ENCODE data around the gene PNMA6E. TPM values are rescaled to one million over a fixed set of nuclear protein-coding genes. Genes with fewer than 3 reads are reported as not detected.

Gene PNMA6E
- total RNA-seq, 2 experiments from 2014 or later: not detected

DNA sequence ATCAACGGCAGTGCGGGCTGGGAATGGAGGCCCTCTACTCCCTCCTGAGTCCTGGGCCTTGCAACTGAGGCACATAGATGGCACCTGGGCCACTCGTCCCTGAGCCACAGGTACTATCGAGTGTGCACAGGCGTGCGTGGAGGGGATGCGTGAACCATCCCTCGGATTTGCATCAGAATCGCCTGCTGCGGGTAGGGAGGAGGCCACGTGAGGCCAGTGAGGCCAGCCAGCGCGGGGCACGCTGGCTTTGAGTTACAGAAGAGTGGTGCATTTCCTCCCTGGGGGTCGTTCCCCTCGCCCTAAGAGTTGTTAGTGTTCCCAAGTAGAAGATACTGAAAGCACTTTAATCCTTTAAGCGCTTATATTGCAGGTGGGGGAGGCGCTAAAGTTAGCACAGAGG, 20.7 kb upstream of the PNMA6E start:
- no peak for ATAC-seq
- Mint-ChIP-seq H3K4me3 (no peak overlapping the region), H3K27me3 (no peaks in the 10 kb centered on the region), H3K9me3 (ENCODE audit: low read depth) (no peaks in the 10 kb centered on the region), H3K36me3 (no peaks in the 10 kb centered on the region), H3K4me1 (no peaks in the 10 kb centered on the region), H3K27ac (no peak overlapping the region)
- CTCF ChIA-PET: no interaction called here
- no peak for DNase-seq

DNA sequence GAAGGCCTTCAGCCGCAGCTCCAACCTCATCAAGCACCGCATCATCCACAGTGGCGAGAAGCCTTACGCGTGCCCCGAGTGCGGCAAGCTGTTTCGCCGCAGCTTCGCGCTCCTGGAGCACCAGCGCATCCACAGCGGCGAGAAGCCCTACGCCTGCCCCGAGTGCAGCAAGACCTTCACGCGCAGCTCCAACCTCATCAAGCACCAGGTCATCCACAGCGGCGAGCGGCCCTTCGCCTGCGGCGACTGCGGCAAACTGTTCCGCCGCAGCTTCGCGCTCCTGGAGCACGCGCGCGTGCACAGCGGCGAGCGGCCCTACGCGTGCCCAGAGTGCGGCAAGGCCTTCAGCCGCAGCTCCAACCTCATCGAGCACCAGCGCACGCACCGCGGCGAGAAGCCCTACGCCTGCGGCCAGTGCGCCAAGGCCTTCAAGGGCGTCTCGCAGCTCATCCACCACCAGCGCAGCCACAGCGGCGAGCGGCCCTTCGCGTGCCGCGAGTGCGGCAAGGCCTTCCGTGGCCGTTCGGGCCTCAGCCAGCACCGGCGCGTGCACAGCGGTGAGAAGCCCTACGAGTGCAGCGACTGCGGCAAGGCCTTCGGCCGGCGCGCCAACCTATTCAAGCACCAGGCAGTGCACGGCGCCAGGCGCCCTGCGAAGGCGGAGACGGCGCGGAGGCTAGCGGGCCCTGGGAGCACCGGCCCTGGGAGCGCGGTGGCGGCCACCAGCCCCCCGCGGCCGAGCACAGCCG, 19.9 kb upstream of the PNMA6E start:
- H3K27me3 Mint-ChIP-seq: no peaks in the 10 kb centered on the region

DNA sequence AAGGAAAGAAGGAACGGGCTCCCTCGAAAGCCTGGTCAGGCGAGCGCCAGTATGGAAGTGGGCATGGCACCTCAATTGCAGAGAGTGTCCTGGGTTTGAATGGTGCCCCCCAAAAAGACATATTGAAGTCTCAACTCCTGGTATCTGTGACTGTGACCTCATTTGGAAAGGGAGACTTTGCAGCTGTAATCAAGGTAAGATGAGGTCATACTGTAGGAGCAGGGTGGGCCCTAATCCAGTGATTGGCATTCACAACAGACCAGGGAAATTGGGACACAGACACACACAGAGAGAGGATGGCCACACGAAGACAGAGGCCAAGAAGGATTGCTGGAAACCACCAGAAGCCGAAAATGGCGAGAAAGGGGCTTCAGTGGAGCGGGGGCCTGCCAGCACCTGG, 16.5 kb upstream of the PNMA6E start:
- no peaks in the 10 kb centered on the region for H3K27me3 Mint-ChIP-seq
- DNase-seq (no peak), ATAC-seq (no peak)
- H3K4me3 Mint-ChIP-seq: no peak overlapping the region
- H3K27ac Mint-ChIP-seq: no peak overlapping the region
- H3K4me1 Mint-ChIP-seq: no peaks in the 10 kb centered on the region
- CTCF ChIA-PET: no interaction called here
- H3K9me3 Mint-ChIP-seq (ENCODE audit: low read depth): no peaks in the 10 kb centered on the region
- H3K36me3 Mint-ChIP-seq: no peaks in the 10 kb centered on the region

More for the DNA sequence above, 19.9 kb upstream of the PNMA6E start:
- H3K36me3 Mint-ChIP-seq: no peaks in the 10 kb centered on the region
- H3K27ac Mint-ChIP-seq: no peak overlapping the region
- CTCF ChIA-PET: no interaction called here
- no peak for ATAC-seq
- no peak for DNase-seq
- no peaks in the 10 kb centered on the region for H3K4me1 Mint-ChIP-seq
- H3K4me3 Mint-ChIP-seq: no peak overlapping the region
- H3K9me3 Mint-ChIP-seq (ENCODE audit: low read depth): no peaks in the 10 kb centered on the region

DNA sequence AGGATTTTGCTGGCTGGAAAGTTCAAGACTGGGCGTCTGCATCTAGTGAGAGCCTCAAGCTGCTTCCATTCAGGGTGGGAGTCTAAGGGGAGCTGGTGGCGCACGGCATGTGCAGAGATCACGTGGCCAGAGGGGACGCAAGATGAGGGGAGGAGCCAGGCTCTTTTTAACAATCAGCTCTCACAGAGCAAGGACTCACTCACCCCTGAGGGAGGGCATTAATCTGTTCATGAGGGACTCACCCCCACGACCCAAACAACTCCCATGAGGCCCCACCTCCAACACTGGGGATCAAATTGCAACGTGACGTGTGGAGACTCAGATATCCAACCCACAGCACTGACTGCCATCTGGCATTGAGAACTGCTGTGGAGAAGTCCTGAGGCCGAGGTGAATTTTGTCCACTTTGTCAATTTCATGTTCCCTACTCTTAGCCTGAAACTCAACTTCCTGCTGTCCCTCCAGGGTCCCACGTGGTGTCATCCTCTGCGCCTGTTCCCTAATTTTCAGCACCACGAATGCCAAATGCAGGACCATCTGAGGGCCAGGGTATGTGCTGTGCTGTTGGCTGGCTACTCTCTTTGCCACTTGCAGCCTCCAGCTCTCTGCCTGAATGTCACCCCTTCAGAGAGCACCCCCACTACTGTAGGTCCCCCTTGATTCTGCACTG, 15.8 kb upstream of the PNMA6E start:
- DNase-seq (no peak), ATAC-seq (no peak)
- no peaks in the 10 kb centered on the region for H3K9me3 Mint-ChIP-seq (ENCODE audit: low read depth)
- H3K4me1 Mint-ChIP-seq: peaks cover 4% of the 10 kb centered on the region
- H3K36me3 Mint-ChIP-seq: no peaks in the 10 kb centered on the region
- H3K4me3 Mint-ChIP-seq: no peak overlapping the region
- H3K27ac Mint-ChIP-seq: no peak overlapping the region
- H3K27me3 Mint-ChIP-seq: peaks cover 2% of the 10 kb centered on the region
- CTCF ChIA-PET: no interaction called here

DNA sequence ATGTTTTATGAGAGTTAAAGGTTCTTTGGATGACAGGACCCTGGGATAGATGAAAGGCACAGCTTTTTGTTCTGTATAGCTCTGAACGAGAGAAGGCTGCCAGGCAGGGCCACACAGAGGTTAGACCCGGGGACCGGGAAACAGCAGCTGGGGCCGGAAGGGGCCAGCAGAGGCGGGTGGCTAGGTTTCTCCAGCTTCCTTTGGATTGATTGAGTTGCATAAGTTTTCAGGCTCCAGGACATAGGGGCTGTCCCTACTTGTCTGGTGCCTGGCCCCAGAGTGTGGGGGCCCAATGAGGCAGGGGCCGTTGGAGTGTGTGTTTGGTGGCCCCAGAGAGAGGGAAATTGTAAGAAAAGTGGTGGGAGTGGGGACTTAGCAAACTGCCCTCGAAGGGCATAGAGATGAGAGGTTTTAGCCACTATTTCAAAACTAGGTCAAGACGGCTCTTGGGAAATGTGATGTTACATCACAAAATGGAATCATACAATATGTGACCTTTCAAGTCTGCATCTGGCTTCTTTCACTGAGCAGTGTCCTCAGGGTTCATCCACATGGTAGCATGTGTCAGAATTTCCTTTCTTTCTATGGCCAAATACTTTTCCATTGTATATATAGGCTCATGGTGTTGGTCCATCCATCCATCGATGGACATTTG, 13.8 kb upstream of the PNMA6E start:
- CTCF ChIA-PET: no interaction called here
- Mint-ChIP-seq H3K27ac (no peak overlapping the region), H3K9me3 (ENCODE audit: low read depth) (no peaks in the 10 kb centered on the region), H3K36me3 (no peaks in the 10 kb centered on the region), H3K27me3 (peaks cover 8% of the 10 kb centered on the region), H3K4me3 (no peak overlapping the region), H3K4me1 (peaks cover 8% of the 10 kb centered on the region)
- no peak for ATAC-seq
- DNase-seq: no peak

DNA sequence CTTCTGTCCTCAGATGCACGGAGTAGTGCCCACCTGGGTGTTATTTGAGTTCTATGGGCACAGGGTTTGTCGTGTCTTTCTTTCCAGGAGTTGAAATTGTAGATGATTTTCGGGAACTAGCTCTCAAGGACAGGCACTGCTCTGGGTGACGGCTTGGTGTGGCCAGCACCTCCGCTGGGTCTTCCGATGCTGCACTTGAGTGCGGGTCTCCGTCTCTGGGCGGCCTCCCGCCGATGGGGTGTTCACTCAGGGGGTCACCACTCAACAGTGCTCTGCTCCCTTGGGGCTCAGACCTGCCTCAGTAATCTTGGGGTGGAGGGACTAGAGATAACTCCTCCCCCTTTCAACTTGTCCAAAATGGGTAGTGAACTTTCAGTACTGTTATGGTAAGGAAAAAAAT, 12.6 kb upstream of the PNMA6E start:
- Mint-ChIP-seq H3K36me3 (no peaks in the 10 kb centered on the region), H3K4me3 (no peak overlapping the region), H3K27ac (no peak overlapping the region), H3K27me3 (peaks cover 8% of the 10 kb centered on the region), H3K9me3 (ENCODE audit: low read depth) (no peaks in the 10 kb centered on the region), H3K4me1 (peaks cover 8% of the 10 kb centered on the region)
- CTCF ChIA-PET: interaction anchor here (1.1 to 1.4 kb wide), 2 partner anchors 25 to 56 kb away, joined by 3 read pairs; no protein-coding TSS in a partner anchor
- DNase-seq (no peak), ATAC-seq (no peak)

DNA sequence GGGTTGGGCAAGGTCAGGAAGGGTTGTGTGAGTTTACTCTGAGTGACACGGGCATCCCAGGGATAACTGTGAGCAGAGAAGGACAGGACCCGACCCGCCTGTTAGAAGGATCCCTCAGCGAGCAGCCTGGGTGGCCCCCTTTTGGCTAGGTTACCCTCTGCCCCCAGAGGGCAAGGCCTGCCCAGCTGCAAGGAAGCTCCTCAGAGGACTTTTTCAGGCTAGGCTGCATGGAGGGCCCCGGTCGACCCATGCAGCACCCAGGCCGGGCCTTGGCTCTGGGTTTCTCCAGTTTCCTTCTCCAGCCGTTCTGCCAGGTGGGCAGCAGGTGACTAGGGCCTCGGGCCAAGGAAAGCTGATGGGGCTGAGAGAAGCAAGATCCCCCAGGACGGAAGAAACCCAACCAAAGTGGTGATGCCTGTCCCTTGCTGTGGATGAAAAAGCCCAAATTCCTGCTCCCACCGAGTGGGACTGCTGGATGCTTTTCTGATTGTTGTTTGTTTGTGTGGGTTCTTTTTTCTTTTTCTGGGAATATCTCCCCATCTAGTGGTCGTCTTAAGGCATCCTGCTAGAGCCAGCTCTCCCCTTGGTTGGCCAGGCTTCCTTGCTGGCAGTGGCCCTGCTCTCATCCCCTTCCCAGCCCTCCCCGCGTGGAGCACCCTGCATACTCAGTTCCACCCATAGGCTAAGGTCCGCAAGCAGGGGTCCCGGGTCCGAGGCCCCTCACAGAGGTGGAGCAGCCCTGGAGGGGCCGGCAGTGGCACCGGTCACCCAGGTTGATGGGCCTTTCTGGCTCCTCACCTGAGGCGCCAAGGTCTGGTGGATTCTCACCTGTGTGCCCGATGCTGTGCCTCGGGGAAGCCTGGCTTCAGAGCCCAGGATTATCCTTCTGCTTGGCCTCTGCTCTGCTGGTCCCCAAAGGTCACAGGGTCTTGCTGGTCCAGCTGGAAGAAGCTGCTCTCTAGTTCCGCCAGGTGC, 11.9 kb upstream of the PNMA6E start:
- no peaks in the 10 kb centered on the region for H3K9me3 Mint-ChIP-seq (ENCODE audit: low read depth)
- DNase-seq: no peak
- H3K27me3 Mint-ChIP-seq: peaks cover 8% of the 10 kb centered on the region
- H3K4me1 Mint-ChIP-seq: peaks cover 8% of the 10 kb centered on the region
- CTCF ChIA-PET: interaction anchor here (1.1 to 1.4 kb wide), 4 partner anchors 25 to 380 kb away, joined by 3 read pairs; no protein-coding TSS in a partner anchor
- no peaks in the 10 kb centered on the region for H3K36me3 Mint-ChIP-seq
- ATAC-seq: no peak
- H3K27ac Mint-ChIP-seq: no peak overlapping the region
- no peak overlapping the region for H3K4me3 Mint-ChIP-seq

DNA sequence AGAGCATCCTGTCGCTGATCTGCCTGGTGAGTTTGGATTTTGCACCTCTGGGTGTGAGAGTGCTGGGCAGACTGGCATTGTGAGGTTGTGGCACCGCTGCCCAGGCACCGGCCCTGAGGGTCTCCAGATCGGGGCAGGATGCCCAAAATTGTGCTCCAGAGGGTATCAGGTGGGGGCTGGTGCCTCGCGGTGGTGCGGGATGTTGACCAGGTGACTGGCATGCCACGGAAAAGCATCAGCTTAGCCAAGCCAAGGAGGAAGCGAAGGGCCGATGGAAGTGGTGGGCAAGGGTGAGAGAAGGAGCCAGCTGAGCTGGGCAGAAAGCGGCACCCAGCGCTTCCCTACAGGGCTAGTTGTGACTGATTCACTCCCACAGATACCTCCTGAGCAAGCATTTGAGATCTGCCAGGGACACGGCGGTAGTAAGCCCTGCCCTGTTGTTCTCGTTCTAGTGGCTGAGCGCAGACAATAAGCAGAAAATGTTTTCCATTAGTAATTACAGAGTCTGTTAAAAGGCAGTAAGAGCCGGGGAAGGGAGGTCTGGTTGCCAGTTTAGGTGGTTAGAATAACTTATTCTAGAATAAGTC, 10.9 kb upstream of the PNMA6E start:
- DNase-seq: no peak
- Mint-ChIP-seq H3K36me3 (no peaks in the 10 kb centered on the region), H3K4me3 (peak overlapping the region; percentile 71), H3K9me3 (ENCODE audit: low read depth) (no peaks in the 10 kb centered on the region), H3K27me3 (peaks cover 8% of the 10 kb centered on the region), H3K27ac (no peak overlapping the region), H3K4me1 (peaks cover 8% of the 10 kb centered on the region)
- CTCF ChIA-PET: no interaction called here
- no peak for ATAC-seq

DNA sequence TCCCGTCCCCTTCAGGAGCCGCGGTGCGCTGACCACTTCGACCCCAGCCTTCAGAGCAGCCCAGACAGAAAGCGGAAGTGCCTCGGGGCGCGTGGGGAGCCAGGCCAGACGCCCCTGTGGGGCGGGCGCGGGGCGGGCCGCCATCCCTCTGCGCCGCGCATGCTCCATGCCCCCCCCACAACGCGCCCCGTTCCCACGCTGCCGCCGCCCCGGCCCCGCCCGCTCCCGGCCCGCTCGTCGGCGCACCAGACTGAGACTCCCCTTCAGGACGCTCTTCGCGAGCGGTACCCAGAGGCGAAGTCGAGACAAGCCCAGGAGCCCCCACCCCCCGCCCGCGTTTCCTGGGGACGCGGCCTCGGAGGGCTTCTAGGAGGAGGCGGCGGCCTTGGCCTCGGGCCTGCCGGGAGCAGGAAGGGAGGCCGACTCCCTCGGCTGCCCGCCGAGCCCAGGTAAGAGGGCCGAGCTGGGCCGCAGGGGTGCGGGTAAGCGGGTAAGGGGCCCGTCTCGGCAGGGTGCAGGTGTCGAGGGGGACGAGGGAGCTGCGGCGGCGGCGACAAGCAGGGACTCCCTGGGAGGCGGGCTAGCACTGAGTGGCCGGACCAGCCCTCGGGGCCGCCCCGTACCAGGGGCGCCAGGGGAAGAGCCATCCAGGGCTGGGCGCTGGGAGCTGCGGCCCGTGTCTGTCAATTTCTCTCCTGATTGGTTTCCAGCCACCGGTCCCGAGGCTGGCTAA, 10.3 kb upstream of the PNMA6E start, which contains the start of gene ZFP92:
ZFP92 (plus strand) TSS at position 218 of the 733 bp plus-strand sequence. CDS start 6,851 bp downstream, outside the sequence.
- H3K9me3 Mint-ChIP-seq (ENCODE audit: low read depth): no peaks in the 10 kb centered on the region
- H3K4me3 Mint-ChIP-seq: peak within 1 kb of the TSS; percentile 71
- no peaks in the 10 kb centered on the region for H3K36me3 Mint-ChIP-seq
- DNase-seq: peak; percentile 41
- H3K27ac Mint-ChIP-seq: no peak within 1 kb of the TSS
- peak; percentile 69 for ATAC-seq
- H3K4me1 Mint-ChIP-seq: peaks cover 8% of the 10 kb centered on the region
- peaks cover 8% of the 10 kb centered on the region for H3K27me3 Mint-ChIP-seq
- CTCF ChIA-PET: no interaction called here

DNA sequence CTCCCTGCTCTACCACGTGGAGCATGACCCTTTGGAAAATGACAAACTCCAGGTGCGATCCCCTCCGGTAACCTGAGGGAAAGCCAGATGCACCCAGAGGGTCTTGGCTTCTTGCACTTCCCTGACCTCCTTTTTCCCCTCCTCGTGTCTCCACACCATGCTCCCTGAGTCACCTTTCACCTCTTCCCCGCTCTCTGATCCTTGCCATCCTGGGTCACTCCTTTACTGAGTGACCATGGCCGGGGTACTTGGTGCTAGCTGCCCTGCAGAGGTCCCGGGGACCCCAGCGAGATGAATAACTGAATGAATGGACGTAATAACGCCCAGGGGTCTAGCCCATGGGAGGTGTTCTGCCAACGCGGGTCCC, 9.7 kb upstream of the PNMA6E start:
- Mint-ChIP-seq H3K27me3 (peaks cover 8% of the 10 kb centered on the region), H3K9me3 (ENCODE audit: low read depth) (no peaks in the 10 kb centered on the region), H3K4me3 (peak overlapping the region; percentile 49), H3K36me3 (no peaks in the 10 kb centered on the region), H3K27ac (no peak overlapping the region), H3K4me1 (peaks cover 8% of the 10 kb centered on the region)
- DNase-seq: no peak
- no peak for ATAC-seq
- CTCF ChIA-PET: no interaction called here

DNA sequence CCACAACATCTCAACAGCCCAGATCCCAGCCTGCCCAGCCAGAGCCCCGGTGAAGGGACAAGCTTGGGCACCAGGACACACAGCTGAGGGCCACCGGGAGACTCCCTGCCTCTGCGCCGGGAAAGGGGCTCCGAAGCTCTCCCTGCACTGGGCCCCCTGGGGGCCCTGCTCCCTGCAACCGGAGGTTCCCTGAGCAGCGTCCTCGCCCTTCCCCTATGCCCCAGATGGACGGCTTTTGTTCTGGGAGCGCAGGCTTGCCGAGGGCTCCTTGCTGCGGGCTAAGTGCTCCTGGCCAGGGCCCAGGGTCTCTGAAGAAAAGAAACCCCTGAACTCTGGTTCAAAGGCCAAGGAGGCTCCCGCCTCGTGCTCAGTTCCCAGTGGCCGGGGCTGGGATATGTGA, 9.2 kb upstream of the PNMA6E start:
- no peaks in the 10 kb centered on the region for H3K9me3 Mint-ChIP-seq (ENCODE audit: low read depth)
- ATAC-seq (no peak), DNase-seq (no peak)
- no peaks in the 10 kb centered on the region for H3K36me3 Mint-ChIP-seq
- peaks cover 8% of the 10 kb centered on the region for H3K27me3 Mint-ChIP-seq
- H3K4me3 Mint-ChIP-seq: no peak overlapping the region
- H3K27ac Mint-ChIP-seq: no peak overlapping the region
- CTCF ChIA-PET: no interaction called here
- peaks cover 8% of the 10 kb centered on the region for H3K4me1 Mint-ChIP-seq

DNA sequence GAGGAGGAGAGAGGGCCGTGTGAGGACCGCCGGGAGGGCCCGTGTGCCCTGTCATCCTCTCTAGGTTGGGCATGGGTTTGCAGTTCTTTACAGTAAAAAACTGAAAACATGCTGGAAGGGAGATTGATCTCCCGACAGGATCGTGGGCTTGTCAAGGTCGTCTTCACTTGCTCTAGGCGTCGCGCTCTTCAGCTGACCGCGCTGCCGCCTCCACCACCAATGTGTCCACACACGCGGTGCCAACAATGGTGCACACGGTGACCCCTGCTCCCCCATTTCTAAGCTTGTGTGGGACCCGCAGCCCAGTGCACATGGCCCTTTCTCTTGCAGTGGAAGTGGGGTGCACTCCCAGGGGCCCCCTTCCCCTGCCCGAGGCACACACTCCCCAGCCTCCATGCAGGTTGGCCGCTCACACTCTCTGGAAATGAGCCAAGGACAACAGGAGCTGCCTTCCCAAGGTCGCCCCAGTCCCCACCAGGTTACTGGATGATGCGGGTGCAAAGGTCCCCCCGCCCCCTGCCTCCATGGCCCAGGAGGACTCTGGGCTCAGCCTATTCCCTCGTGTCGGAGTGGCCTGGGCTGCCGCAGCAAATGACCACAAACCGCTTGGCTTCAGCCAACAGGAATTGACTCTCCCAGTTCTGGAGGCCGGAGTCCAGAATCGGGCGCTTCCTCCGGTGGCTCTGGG, 8.4 kb upstream of the PNMA6E start:
- Mint-ChIP-seq H3K9me3 (ENCODE audit: low read depth) (no peaks in the 10 kb centered on the region), H3K4me3 (no peak overlapping the region), H3K36me3 (no peaks in the 10 kb centered on the region), H3K27ac (no peak overlapping the region), H3K27me3 (peaks cover 8% of the 10 kb centered on the region), H3K4me1 (peaks cover 16% of the 10 kb centered on the region)
- CTCF ChIA-PET: no interaction called here
- DNase-seq (no peak), ATAC-seq (no peak)
